ENCODE measurements around the gene NKAIN4.

Gene NKAIN4

GRCh38 chr20:63259734-63260460, 5.6 kb upstream of the NKAIN4 start:
- in situ Hi-C loops (cut with MboI; ENCODE audit: low sequenced_read_pairs, unreplicated experiment): no loop called here
- TF ChIP-seq CTCF (IDR thresholded peaks at IDR 0.05; ENCODE audit: borderline replicate concordance, control extremely low read depth, extremely low read depth, insufficient read depth, missing control alignments): no peak

GRCh38 chr20:63258781-63259180, 4.5 kb upstream of the NKAIN4 start:
- TF ChIP-seq CTCF (IDR thresholded peaks at IDR 0.05; ENCODE audit: borderline replicate concordance, control extremely low read depth, extremely low read depth, insufficient read depth, missing control alignments): no peak
- DNase-seq (ENCODE audit: low spot score): no peak
- in situ Hi-C loops (cut with MboI; ENCODE audit: low sequenced_read_pairs, unreplicated experiment): no loop called here

More at GRCh38 chr20:63259734-63260460, 5.6 kb upstream of the NKAIN4 start:
- DNase-seq (ENCODE audit: low spot score): no peak

GRCh38 chr20:63257629-63258028, 3.4 kb upstream of the NKAIN4 start:
- TF ChIP-seq CTCF (IDR thresholded peaks at IDR 0.05; ENCODE audit: borderline replicate concordance, control extremely low read depth, extremely low read depth, insufficient read depth, missing control alignments): no peak
- DNase-seq (ENCODE audit: low spot score): no peak

GRCh38 chr20:63256954-63257353, 2.7 kb upstream of the NKAIN4 start:
- no peak for TF ChIP-seq CTCF (IDR thresholded peaks at IDR 0.05; ENCODE audit: borderline replicate concordance, control extremely low read depth, extremely low read depth, insufficient read depth, missing control alignments)
- in situ Hi-C loops (cut with MboI; ENCODE audit: low sequenced_read_pairs, unreplicated experiment): no loop called here
- no peak for DNase-seq (ENCODE audit: low spot score)

More at GRCh38 chr20:63257629-63258028, 3.4 kb upstream of the NKAIN4 start:
- in situ Hi-C loops (cut with MboI; ENCODE audit: low sequenced_read_pairs, unreplicated experiment): no loop called here

- no peak for DNase-seq (ENCODE audit: low spot score)
- TF ChIP-seq CTCF (IDR thresholded peaks at IDR 0.05; ENCODE audit: borderline replicate concordance, control extremely low read depth, extremely low read depth, insufficient read depth, missing control alignments): no peak
- in situ Hi-C loops (cut with MboI; ENCODE audit: low sequenced_read_pairs, unreplicated experiment): no loop called here
These were observed 1.9 kb upstream of the NKAIN4 start for GRCh38 chr20:63255931-63256704.

GRCh38 chr20:63254606-63255384, 532 bp upstream of the NKAIN4 start:
- in situ Hi-C loops (cut with MboI; ENCODE audit: low sequenced_read_pairs, unreplicated experiment): no loop called here
- peak; percentile 62 for DNase-seq (ENCODE audit: low spot score)
- no peak for TF ChIP-seq CTCF (IDR thresholded peaks at IDR 0.05; ENCODE audit: borderline replicate concordance, control extremely low read depth, extremely low read depth, insufficient read depth, missing control alignments)
